ENCODE data around the gene STK16. TPM values are rescaled to one million over a fixed set of nuclear protein-coding genes. Genes with fewer than 3 reads are reported as not detected.
A peak's percentile ranks its signal among the peaks of the same experiment; 100 is the strongest.

Gene STK16
- total and polyA plus RNA-seq, 4 donors: 16.4 to 38.7 (median 30.7) TPM

DNA sequence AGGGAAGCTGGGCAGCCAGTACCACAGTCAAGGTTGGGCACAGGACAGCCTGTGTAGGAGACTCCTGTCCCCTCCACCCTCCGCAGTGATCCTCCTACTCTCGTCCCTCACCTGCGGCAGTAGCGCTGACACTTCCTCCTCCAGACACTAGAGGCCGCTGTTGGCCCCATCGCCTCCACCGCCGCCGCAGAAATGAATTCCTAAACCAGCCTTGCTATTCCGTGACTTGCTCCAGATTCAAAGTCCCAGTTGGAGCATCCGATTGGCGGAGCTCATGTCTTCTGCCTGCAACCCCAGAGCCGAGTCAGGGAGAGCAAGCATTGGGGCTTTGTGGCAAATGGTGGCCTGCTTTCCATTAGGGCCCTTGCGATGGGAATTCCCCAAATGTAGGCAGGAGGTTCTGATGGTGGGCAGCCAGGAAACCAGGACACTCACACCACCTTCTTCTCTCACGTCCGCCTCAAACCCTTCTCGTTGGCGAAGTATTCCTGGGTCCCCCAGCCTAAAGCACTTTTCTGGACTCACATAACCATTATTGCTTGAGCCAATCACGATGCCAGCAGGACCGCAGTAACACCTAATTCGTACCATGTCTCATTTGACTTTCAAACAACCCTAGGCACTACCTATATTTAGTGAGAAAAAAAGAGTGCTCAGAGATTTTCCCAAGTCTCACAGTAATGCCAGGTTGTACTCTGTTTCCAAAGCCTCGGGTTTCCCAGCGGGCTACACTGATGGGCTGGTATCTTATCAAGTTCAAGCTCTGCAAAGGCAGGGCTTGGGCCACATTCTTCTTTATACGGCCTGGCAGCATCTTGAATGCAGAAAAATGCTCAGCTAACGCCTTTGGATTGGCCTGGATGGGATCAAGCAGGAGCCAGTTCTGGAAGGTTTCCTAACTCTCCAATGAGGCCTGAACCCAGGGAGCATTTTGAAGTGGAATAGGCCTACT lies 32.7 kb downstream of the STK16 start:
- no peak overlapping the region for H3K4me3 ChIP-seq (ENCODE audit: low read depth, low read length)
- H3K4me1 ChIP-seq (ENCODE audit: control insufficient read depth, insufficient read depth, low read length): peaks cover 47% of the 10 kb centered on the region
- H3K27ac ChIP-seq (ENCODE audit: low read depth, low read length): peak overlapping the region; percentile 96
- H3K36me3 ChIP-seq (ENCODE audit: control insufficient read depth, insufficient read depth, low read length): peaks cover 24% of the 10 kb centered on the region
- 21% methylated on average over 22 of the region's 25 CpGs for WGBS (ENCODE audit: insufficient coverage)
- DNase-seq (ENCODE audit: low read depth in 4 of 6, low spot score in 6 of 6): peak in 3 of 6 donors; percentile 72 to 95 (median 92)
- H3K9me3 ChIP-seq (ENCODE audit: control insufficient read depth, insufficient read depth, low read length): no peaks in the 10 kb centered on the region
- peaks cover 8% of the 10 kb centered on the region for H3K27me3 ChIP-seq (ENCODE audit: control insufficient read depth, insufficient read depth, low read length)

DNA sequence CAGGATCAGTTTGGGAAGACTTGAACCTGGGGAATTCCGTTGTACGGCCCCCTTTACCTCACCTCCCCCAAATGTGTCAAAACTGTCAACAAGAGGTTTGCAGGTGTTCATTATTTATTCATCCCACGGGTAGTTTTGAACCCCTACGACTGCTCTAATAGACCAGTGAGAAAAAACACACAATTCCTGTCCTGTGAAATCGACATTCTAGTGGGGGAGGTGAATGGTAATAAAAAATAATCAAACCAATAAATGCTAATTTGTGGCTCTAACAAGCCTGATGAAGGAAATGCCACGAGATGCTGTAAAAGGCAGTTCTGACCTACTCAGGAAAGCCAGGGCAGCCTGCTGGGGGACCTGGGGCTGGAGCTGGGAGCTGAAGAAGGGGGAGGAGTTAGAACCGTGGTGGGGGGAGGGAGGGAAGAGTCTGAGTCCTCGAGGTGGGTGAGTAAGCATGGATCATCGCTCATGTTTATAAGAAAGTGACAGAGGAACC lies 33.4 kb downstream of the STK16 start:
- 15% methylated on average over 6 of the region's 9 CpGs for WGBS (ENCODE audit: insufficient coverage)
- H3K36me3 ChIP-seq (ENCODE audit: control insufficient read depth, insufficient read depth, low read length): peaks cover 32% of the 10 kb centered on the region
- no peaks in the 10 kb centered on the region for H3K9me3 ChIP-seq (ENCODE audit: control insufficient read depth, insufficient read depth, low read length)
- H3K27ac ChIP-seq (ENCODE audit: low read depth, low read length): peak overlapping the region; percentile 96
- peaks cover 8% of the 10 kb centered on the region for H3K27me3 ChIP-seq (ENCODE audit: control insufficient read depth, insufficient read depth, low read length)
- peaks cover 50% of the 10 kb centered on the region for H3K4me1 ChIP-seq (ENCODE audit: control insufficient read depth, insufficient read depth, low read length)
- peak overlapping the region; percentile 84 for H3K4me3 ChIP-seq (ENCODE audit: low read depth, low read length)
- peak in 1 of 6 donors; percentile 22 for DNase-seq (ENCODE audit: low read depth in 4 of 6, low spot score in 6 of 6)

DNA sequence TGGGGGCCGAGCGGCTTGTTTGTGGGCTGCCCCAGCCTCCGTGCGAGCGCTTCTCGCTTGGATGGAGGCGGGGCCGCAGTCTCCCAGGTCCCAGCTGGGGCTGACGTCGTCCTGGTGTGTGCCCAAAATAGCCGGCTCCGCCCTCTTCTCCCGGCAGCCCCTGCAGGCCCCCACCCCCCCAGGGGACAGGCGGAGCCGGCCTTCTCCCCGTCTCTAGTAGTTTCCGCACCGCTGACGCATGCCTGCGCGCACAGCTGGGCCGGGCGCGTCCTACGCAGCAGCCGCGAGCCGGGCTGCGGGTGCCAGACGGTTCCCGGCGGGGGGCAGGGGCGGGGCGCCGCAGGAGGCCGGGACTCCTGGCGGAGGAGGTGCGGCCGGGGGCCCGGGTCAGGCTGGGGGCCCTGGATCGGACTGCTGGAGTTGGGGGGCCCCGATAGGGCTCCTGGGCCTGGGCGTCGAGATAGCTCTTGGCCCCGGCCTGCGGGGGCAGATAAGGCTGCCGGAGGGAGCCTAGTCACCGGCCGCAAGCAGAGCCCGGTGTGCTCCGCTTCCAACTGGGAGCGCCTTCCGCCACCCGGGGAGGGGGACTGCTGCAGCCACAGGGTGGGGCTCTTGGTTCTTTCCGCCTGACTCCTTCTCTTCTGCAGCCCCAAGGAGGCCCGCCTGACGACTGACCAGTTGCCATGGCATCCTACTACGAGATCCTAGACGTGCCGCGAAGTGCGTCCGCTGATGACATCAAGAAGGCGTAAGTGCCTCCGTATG lies 34.1 kb downstream of the STK16 start, which contains the start of gene DNAJB2:
DNAJB2 (plus strand) TSS at position 216 of the 765 bp plus-strand sequence; CDS start at position 684, 468 bp downstream.
- H3K4me3 ChIP-seq (ENCODE audit: low read depth, low read length): peak within 1 kb of the TSS; percentile 84
- H3K27ac ChIP-seq (ENCODE audit: low read depth, low read length): peak within 1 kb of the TSS; percentile 96
- H3K9me3 ChIP-seq (ENCODE audit: control insufficient read depth, insufficient read depth, low read length): no peaks in the 10 kb centered on the region
- peak in 5 of 6 donors; percentile 90 to 99 (median 93) for DNase-seq (ENCODE audit: low read depth in 4 of 6, low spot score in 6 of 6)
- peaks cover 38% of the 10 kb centered on the region for H3K36me3 ChIP-seq (ENCODE audit: control insufficient read depth, insufficient read depth, low read length)
- peaks cover 50% of the 10 kb centered on the region for H3K4me1 ChIP-seq (ENCODE audit: control insufficient read depth, insufficient read depth, low read length)
- H3K27me3 ChIP-seq (ENCODE audit: control insufficient read depth, insufficient read depth, low read length): peaks cover 4% of the 10 kb centered on the region
- under 1% methylated on average over 59 of the region's 65 CpGs for WGBS (ENCODE audit: insufficient coverage)

DNA sequence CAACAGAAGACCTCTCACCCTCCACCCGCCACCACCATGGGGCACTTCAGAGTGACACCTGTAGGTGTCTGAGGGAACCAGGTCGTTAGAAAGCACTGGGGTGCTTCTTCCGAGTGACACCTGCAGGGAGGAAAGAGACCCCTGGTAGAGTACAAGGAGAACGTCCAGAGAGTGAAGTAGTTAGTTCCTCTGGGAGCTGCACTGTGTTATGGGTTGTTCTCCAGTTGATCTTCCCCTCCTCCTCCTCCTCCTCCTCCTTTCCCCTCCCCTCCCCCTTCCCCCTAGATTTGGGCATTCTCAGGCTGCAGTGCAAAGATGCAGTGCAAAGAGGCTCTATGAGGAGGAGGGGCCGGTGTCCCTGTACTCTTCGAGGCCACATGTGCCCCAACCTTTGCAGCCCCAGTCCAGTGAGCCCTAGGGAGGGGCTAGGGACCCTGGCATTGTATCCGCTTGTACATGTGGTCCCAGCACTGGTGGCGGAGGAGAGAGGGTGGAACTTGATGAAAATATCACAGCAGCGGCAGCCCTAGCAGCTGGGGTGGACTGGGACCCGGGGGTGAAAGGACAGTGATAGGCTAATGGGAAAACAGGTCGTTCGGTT lies 34.7 kb downstream of the STK16 start:
- H3K27ac ChIP-seq (ENCODE audit: low read depth, low read length): peak overlapping the region; percentile 90
- H3K36me3 ChIP-seq (ENCODE audit: control insufficient read depth, insufficient read depth, low read length): peaks cover 45% of the 10 kb centered on the region
- no peaks in the 10 kb centered on the region for H3K27me3 ChIP-seq (ENCODE audit: control insufficient read depth, insufficient read depth, low read length)
- H3K4me1 ChIP-seq (ENCODE audit: control insufficient read depth, insufficient read depth, low read length): peaks cover 56% of the 10 kb centered on the region
- 68% methylated on average over 6 of the region's 12 CpGs for WGBS (ENCODE audit: insufficient coverage)
- DNase-seq (ENCODE audit: low read depth in 4 of 6, low spot score in 6 of 6): no peak
- peak overlapping the region; percentile 84 for H3K4me3 ChIP-seq (ENCODE audit: low read depth, low read length)
- H3K9me3 ChIP-seq (ENCODE audit: control insufficient read depth, insufficient read depth, low read length): no peaks in the 10 kb centered on the region

DNA sequence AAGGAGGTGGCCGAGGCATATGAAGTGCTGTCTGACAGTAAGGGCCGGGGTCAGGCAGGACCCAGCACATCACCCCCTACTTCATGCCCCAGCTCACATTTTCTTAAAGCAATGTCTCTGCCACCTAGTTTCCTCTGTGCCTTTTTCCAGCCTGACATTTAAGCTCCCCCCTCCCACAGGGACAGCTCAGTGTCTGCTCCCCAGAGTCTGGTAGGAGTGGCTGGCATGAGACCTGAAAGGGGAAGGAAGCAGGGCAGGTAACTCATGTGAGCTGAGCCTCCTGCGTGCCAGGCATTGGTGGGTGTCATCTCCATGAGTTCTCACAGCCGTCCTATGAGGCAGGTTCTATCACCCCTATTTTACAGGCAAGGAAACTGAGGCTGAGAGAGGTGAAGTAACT lies 35.4 kb downstream of the STK16 start:
- peaks cover 51% of the 10 kb centered on the region for H3K36me3 ChIP-seq (ENCODE audit: control insufficient read depth, insufficient read depth, low read length)
- peaks cover 63% of the 10 kb centered on the region for H3K4me1 ChIP-seq (ENCODE audit: control insufficient read depth, insufficient read depth, low read length)
- DNase-seq (ENCODE audit: low read depth in 4 of 6, low spot score in 6 of 6): no peak
- no peak overlapping the region for H3K4me3 ChIP-seq (ENCODE audit: low read depth, low read length)
- peak overlapping the region; percentile 90 for H3K27ac ChIP-seq (ENCODE audit: low read depth, low read length)
- no peaks in the 10 kb centered on the region for H3K9me3 ChIP-seq (ENCODE audit: control insufficient read depth, insufficient read depth, low read length)
- 93% methylated on average over 2 of the region's 4 CpGs for WGBS (ENCODE audit: insufficient coverage)
- H3K27me3 ChIP-seq (ENCODE audit: control insufficient read depth, insufficient read depth, low read length): no peaks in the 10 kb centered on the region

GRCh38 chr2:219281588-219281987 lies 36.3 kb downstream of the STK16 start:
- Histone ChIP-seq H3K4me3 (ENCODE audit: low read depth, low read length) (no peak overlapping the region), H3K36me3 (ENCODE audit: control insufficient read depth, insufficient read depth, low read length) (peaks cover 58% of the 10 kb centered on the region), H3K4me1 (ENCODE audit: control insufficient read depth, insufficient read depth, low read length) (peaks cover 70% of the 10 kb centered on the region), H3K27ac (ENCODE audit: low read depth, low read length) (no peak overlapping the region), H3K9me3 (ENCODE audit: control insufficient read depth, insufficient read depth, low read length) (no peaks in the 10 kb centered on the region), H3K27me3 (ENCODE audit: control insufficient read depth, insufficient read depth, low read length) (no peaks in the 10 kb centered on the region)
- no peak for DNase-seq (ENCODE audit: low read depth in 4 of 6, low spot score in 6 of 6)
- 58% methylated on average over 8 of the region's 8 CpGs for WGBS (ENCODE audit: insufficient coverage)

DNA sequence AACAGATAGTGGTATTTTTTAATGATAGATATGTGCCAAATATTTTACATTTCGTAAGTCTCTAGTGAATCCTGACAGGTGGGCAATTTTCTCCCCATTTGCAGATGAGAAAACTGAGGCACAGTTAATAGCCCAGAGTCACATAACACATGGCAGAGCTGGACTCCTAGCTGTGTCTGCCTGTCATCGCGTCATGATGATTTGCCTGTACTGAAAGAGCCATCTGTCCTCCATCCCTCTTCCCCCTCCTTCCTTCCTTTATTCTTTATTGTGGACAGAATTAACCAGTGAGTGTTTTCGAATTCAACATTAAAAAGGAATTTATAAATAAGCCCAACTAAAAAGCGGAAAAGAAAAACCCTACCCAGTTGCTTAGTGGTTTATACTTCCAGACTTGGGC lies 37.1 kb downstream of the STK16 start:
- H3K4me1 ChIP-seq (ENCODE audit: control insufficient read depth, insufficient read depth, low read length): peaks cover 77% of the 10 kb centered on the region
- peaks cover 63% of the 10 kb centered on the region for H3K36me3 ChIP-seq (ENCODE audit: control insufficient read depth, insufficient read depth, low read length)
- WGBS (ENCODE audit: insufficient coverage): 100% methylated on average over 1 of the region's 5 CpGs
- peak overlapping the region; percentile 57 for H3K27ac ChIP-seq (ENCODE audit: low read depth, low read length)
- H3K27me3 ChIP-seq (ENCODE audit: control insufficient read depth, insufficient read depth, low read length): no peaks in the 10 kb centered on the region
- no peaks in the 10 kb centered on the region for H3K9me3 ChIP-seq (ENCODE audit: control insufficient read depth, insufficient read depth, low read length)
- DNase-seq (ENCODE audit: low read depth in 4 of 6, low spot score in 6 of 6): no peak
- H3K4me3 ChIP-seq (ENCODE audit: low read depth, low read length): no peak overlapping the region

DNA sequence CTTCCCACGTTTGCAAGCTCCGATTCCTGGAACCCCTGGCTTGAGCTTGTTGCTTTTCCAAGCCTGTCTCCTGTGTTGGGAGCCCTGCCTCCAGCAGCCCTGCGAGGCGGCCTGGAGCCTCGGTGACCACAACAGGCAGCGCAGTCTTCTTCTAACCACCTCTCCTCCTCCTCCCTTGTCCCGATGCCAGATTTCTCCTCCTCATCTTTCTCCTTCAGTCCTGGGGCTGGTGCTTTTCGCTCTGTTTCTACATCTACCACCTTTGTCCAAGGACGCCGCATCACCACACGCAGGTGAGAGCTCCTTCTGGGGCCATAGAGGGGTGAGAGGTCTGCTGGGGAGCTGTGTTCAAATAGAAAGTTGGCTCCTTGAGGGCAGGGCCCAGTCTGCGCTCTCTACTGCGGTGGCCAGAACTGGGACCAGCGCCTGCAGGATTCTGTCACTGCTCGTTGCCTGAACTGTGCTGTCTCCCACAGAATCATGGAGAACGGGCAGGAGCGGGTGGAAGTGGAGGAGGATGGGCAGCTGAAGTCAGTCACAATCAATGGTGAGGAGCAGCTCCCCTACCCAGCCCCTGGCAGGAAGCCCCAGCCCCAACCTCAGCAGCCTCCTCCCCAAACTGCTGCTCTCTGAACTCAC lies 37.8 kb downstream of the STK16 start:
- WGBS (ENCODE audit: insufficient coverage): 94% methylated on average over 11 of the region's 17 CpGs
- Histone ChIP-seq H3K4me1 (ENCODE audit: control insufficient read depth, insufficient read depth, low read length) (peaks cover 73% of the 10 kb centered on the region), H3K27ac (ENCODE audit: low read depth, low read length) (peak overlapping the region; percentile 57), H3K36me3 (ENCODE audit: control insufficient read depth, insufficient read depth, low read length) (peaks cover 66% of the 10 kb centered on the region), H3K4me3 (ENCODE audit: low read depth, low read length) (no peak overlapping the region), H3K27me3 (ENCODE audit: control insufficient read depth, insufficient read depth, low read length) (no peaks in the 10 kb centered on the region), H3K9me3 (ENCODE audit: control insufficient read depth, insufficient read depth, low read length) (no peaks in the 10 kb centered on the region)
- DNase-seq (ENCODE audit: low read depth in 4 of 6, low spot score in 6 of 6): no peak

Data from spinal cord (tissue), 10 donors.